ENCODE measurements around the gene ZNF516. TPM values are rescaled to one million over a fixed set of nuclear protein-coding genes. Genes with fewer than 3 reads are reported as not detected.
A peak's percentile ranks its signal among the peaks of the same experiment; 100 is the strongest.

The ZNF516 gene
- polyA plus RNA-seq, 2 of the 4 experiments (the other 2 are of a cell fraction) = 3.9 to 4.9 TPM

- 78% methylated on average over 19 of the region's 23 CpGs for WGBS (ENCODE audit: missing lambda C conversion rate)
- FAIRE-seq (no peak), ATAC-seq (no peak), DNase-seq (ENCODE audit: low read depth in 1 of 2, low spot score in 1 of 2) (no peak)
- POLR2A ChIA-PET = no interaction called here
- CTCF ChIA-PET = no interaction called here
- no peaks in the 10 kb centered on the region for H3K9me3 ChIP-seq
- H3K4me3 ChIP-seq = no peak overlapping the region
- H3K4me2 ChIP-seq = no peak overlapping the region
- TF ChIP-seq SREBF2 (IDR thresholded peaks at IDR 0.05) (no peak), JUN (IDR thresholded peaks at IDR 0.05) (no peak), MYC (IDR thresholded peaks at IDR 0.05; ENCODE audit: borderline replicate concordance, low read length) (no peak), ESRRA (IDR thresholded peaks at IDR 0.05; ENCODE audit: borderline replicate concordance, low read length) (no peak), GATA3 (IDR thresholded peaks at IDR 0.05; ENCODE audit: borderline replicate concordance) (no peak), FOXS1 (CRISPR knock-in tag; IDR thresholded peaks at IDR 0.05) (no peak), CHD2 (IDR thresholded peaks at IDR 0.05; ENCODE audit: low read length, partially characterized antibody) (no peak), MAZ (IDR thresholded peaks at IDR 0.05; ENCODE audit: borderline replicate concordance, low read depth, low read length) (no peak), HOXB13 (CRISPR knock-in tag; IDR thresholded peaks at IDR 0.05; ENCODE audit: low read depth) (no peak), MAX (IDR thresholded peaks at IDR 0.05) (no peak), KDM5A (IDR thresholded peaks at IDR 0.05) (no peak), EHF (CRISPR knock-in tag; IDR thresholded peaks at IDR 0.05) (no peak), RFX5 (IDR thresholded peaks at IDR 0.05) (no peak), HDAC2 (IDR thresholded peaks at IDR 0.05) (no peak)
- H3K27ac ChIP-seq = no peak overlapping the region
- H3K4me1 ChIP-seq = no peaks in the 10 kb centered on the region
Measured at GRCh38 chr18:76529433-76529811, 34.4 kb upstream of the ZNF516 start.

GRCh38 chr18:76528477-76529432 is 33.7 kb upstream of the ZNF516 start:
- ChIA-PET CTCF (interaction anchor here (0.8 kb wide), 1 partner anchor 130 kb away, joined by 5 read pairs; no protein-coding TSS in a partner anchor), POLR2A (no interaction called here)
- ATAC-seq = peak; percentile 17 to 64; a peak in 4 of 6 replicates
- Histone ChIP-seq H3K27ac (no peak overlapping the region), H3K4me2 (peak overlapping the region; percentile 49; the same call in 2 of the 3 replicates), H3K9me3 (no peaks in the 10 kb centered on the region), H3K4me3 (no peak overlapping the region), H3K4me1 (no peaks in the 10 kb centered on the region)
- WGBS (ENCODE audit: missing lambda C conversion rate) = 45% methylated on average over 15 of the region's 28 CpGs
- no peak for FAIRE-seq
- DNase-seq (ENCODE audit: low read depth in 1 of 2, low spot score in 1 of 2) = no peak
- TF ChIP-seq RAD21 (conservative IDR thresholded peaks at IDR 0.05 in 1 of 2, IDR thresholded peaks at IDR 0.05 in 1 of 2) (no peak), MYC (IDR thresholded peaks at IDR 0.05; ENCODE audit: borderline replicate concordance, low read length) (no peak), FOSB (CRISPR knock-in tag; IDR thresholded peaks at IDR 0.05) (no peak), RNF2 (IDR thresholded peaks at IDR 0.05; ENCODE audit: borderline replicate concordance, low read depth) (no peak), E2F6 (IDR thresholded peaks at IDR 0.05; ENCODE audit: borderline replicate concordance, low read depth) (no peak), TFCP2L1 (CRISPR knock-in tag; IDR thresholded peaks at IDR 0.05) (no peak), BCL3 (IDR thresholded peaks at IDR 0.05) (no peak), HMGXB4 (CRISPR knock-in tag; IDR thresholded peaks at IDR 0.05; ENCODE audit: borderline replicate concordance) (no peak), MAZ (IDR thresholded peaks at IDR 0.05; ENCODE audit: borderline replicate concordance, low read depth, low read length) (no peak), CEBPB (IDR thresholded peaks at IDR 0.05) (no peak), FOXS1 (CRISPR knock-in tag; IDR thresholded peaks at IDR 0.05) (no peak), RARB (CRISPR knock-in tag; IDR thresholded peaks at IDR 0.05) (no peak), ZNF302 (CRISPR knock-in tag; IDR thresholded peaks at IDR 0.05) (no peak), KDM1A (IDR thresholded peaks at IDR 0.05; ENCODE audit: low read depth) (no peak), ZC3H11A (IDR thresholded peaks at IDR 0.05) (no peak), HES2 (IDR thresholded peaks at IDR 0.05) (no peak), HEYL (CRISPR knock-in tag; IDR thresholded peaks at IDR 0.05) (no peak), SMC3 (IDR thresholded peaks at IDR 0.05) (no peak), CBX8 (IDR thresholded peaks at IDR 0.05) (no peak)

Data from A549 (cell line).